HL-60 (cell line): ENCODE measurements around the gene CENPA.

Experiments used
- DNase-seq, 2 experiments: peaks; one replicate each; pipeline ENCODE4 v3.0.0-alpha.2; 2010 to 2020; ENCODE audit warnings: low read depth in 1 of 2, low spot score in 1 of 2
- H3K27ac ChIP-seq: fragments of 250-450 bp; sonication (Bioruptor Pico); replicated peaks from 2 replicates; pipeline ENCODE4 v1.5.1; 2020; ENCODE audit warnings: mild to moderate bottlenecking, moderate library complexity
- H3K27me3 ChIP-seq: fragments of 250-450 bp; sonication (Bioruptor Pico); 2 replicates; pipeline ENCODE4 v1.5.1; 2021; ENCODE audit warnings: mild to moderate bottlenecking, moderate library complexity; ENCODE audit not compliant: insufficient read depth, poor library complexity, severe bottlenecking
- H3K4me3 ChIP-seq: replicated peaks from 2 replicates; pipeline ENCODE4 v1.5.1; 2011; ENCODE audit warnings: mild to moderate bottlenecking, control low read depth, low read length; ENCODE audit not compliant: insufficient read depth
- GABPA ChIP-seq: IDR thresholded peaks from 2 replicates; pipeline ENCODE4 v1.6.1; 2012; ENCODE audit warnings: low read depth
- POLR2AphosphoS5 ChIP-seq: IDR thresholded peaks from 2 replicates; pipeline ENCODE4 v1.6.1; 2012; ENCODE audit warnings: low read depth
- SPI1 ChIP-seq: IDR thresholded peaks from 2 replicates; pipeline ENCODE4 v1.6.1; 2012; ENCODE audit warnings: low read depth, mild to moderate bottlenecking, borderline replicate concordance
- TF ChIP-seq, protein P1 (sequence below): IDR thresholded peaks from one replicate; pipeline ENCODE4 v1.5.1; 2011; ENCODE audit warnings: low read length, control low read depth, inconsistent platforms; ENCODE audit not compliant: insufficient read depth
- TF ChIP-seq, protein P2 (sequence below): IDR thresholded peaks from 2 replicates; pipeline ENCODE4 v1.6.1; 2012; ENCODE audit warnings: low read depth; ENCODE audit not compliant: insufficient replicate concordance

CENPA gene

DNA sequence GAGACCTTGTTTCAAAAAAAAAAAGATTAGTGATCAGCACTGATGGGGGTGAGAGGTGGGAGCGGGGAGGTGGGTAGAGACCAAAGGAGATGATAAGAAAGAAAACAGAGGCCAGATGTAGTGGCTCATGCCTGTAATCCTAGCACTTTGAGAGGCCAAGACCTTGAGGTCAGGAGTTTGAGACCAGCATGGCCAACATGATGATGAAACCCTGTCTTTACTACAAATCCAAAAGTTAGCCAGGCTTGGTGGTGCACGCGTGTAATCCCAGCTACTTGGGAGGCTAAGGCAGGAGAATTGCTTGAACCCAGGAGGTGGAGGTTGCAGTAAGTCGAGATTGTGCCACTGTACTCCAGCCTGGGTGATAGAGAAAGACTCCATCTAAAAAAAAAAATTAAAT lies 31.3 kb upstream of the CENPA start:
- Histone ChIP-seq H3K4me3 (no peak overlapping the region), H3K27ac (no peak overlapping the region), H3K27me3 (no peaks in the 10 kb centered on the region)
- DNase-seq: no peak
- TF ChIP-seq SPI1 (no peak), POLR2AphosphoS5 (no peak), GABPA (no peak)
- TF ChIP-seq, protein P1, sequence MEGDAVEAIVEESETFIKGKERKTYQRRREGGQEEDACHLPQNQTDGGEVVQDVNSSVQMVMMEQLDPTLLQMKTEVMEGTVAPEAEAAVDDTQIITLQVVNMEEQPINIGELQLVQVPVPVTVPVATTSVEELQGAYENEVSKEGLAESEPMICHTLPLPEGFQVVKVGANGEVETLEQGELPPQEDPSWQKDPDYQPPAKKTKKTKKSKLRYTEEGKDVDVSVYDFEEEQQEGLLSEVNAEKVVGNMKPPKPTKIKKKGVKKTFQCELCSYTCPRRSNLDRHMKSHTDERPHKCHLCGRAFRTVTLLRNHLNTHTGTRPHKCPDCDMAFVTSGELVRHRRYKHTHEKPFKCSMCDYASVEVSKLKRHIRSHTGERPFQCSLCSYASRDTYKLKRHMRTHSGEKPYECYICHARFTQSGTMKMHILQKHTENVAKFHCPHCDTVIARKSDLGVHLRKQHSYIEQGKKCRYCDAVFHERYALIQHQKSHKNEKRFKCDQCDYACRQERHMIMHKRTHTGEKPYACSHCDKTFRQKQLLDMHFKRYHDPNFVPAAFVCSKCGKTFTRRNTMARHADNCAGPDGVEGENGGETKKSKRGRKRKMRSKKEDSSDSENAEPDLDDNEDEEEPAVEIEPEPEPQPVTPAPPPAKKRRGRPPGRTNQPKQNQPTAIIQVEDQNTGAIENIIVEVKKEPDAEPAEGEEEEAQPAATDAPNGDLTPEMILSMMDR: no peak
- TF ChIP-seq, protein P2, sequence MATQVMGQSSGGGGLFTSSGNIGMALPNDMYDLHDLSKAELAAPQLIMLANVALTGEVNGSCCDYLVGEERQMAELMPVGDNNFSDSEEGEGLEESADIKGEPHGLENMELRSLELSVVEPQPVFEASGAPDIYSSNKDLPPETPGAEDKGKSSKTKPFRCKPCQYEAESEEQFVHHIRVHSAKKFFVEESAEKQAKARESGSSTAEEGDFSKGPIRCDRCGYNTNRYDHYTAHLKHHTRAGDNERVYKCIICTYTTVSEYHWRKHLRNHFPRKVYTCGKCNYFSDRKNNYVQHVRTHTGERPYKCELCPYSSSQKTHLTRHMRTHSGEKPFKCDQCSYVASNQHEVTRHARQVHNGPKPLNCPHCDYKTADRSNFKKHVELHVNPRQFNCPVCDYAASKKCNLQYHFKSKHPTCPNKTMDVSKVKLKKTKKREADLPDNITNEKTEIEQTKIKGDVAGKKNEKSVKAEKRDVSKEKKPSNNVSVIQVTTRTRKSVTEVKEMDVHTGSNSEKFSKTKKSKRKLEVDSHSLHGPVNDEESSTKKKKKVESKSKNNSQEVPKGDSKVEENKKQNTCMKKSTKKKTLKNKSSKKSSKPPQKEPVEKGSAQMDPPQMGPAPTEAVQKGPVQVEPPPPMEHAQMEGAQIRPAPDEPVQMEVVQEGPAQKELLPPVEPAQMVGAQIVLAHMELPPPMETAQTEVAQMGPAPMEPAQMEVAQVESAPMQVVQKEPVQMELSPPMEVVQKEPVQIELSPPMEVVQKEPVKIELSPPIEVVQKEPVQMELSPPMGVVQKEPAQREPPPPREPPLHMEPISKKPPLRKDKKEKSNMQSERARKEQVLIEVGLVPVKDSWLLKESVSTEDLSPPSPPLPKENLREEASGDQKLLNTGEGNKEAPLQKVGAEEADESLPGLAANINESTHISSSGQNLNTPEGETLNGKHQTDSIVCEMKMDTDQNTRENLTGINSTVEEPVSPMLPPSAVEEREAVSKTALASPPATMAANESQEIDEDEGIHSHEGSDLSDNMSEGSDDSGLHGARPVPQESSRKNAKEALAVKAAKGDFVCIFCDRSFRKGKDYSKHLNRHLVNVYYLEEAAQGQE: no peak

DNA sequence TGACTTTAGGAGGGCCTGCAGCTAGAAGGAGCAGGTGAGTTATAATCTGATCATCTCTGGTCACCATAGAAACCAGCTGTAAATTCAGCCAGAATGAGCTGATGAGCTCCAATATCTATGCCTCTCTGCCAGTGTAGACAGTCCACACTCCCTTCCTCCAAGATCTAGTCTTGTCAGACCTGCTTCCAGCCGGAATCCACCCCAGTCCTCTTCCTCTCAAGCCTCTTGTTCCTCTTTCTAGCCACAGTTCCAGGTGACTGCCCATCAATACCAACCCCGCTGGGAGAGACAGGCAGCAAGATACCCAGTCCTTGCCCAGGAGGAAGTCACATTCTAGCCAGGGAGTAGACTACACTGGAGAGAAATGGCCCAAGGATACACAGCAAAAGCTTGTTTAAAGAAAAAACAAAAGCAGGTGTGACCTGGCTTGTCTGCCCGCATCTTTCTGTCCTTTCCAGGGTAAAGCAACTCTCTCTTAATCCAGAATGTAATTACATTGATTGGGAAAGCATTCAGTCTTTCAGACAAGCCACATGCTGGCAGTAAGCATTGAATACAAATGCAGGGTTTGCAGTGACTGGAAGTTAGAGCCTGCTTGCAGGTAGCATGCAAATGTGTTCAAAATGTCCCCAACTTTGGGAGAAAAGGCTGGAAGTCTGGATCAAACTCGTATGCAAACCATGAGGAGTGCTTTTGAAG lies 30.7 kb upstream of the CENPA start:
- no peak for TF ChIP-seq POLR2AphosphoS5
- peak; percentile 60; the same call in 1 of the 2 replicates for TF ChIP-seq SPI1
- Histone ChIP-seq H3K27me3 (no peaks in the 10 kb centered on the region), H3K27ac (no peak overlapping the region), H3K4me3 (no peak overlapping the region)
- peak; percentile 26 to 39 for DNase-seq

DNA sequence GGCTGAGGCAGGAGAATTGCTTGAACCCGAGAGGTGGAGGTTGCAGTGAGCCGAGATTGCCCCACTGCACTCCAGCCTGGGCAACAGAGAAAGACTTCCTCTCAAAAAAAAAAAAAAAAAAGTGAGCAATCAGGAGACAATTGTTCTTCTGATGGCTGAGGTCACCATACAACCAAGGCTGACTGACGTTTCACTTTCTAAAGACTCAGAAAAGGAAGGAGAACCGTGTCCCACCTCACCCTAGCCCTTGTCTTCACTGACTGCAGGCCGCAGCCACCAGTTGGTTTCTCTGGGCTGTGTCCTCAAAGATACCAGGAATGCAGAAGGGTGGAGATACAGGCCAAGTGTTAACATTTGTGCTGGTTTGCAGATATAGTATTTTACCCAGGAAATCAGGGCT lies 29.5 kb upstream of the CENPA start:
- TF ChIP-seq SPI1 (no peak), POLR2AphosphoS5 (no peak), GABPA (no peak)
- TF ChIP-seq, protein P2: no peak
- TF ChIP-seq, protein P1: no peak
- DNase-seq: no peak
- no peaks in the 10 kb centered on the region for H3K27me3 ChIP-seq
- no peak overlapping the region for H3K4me3 ChIP-seq
- H3K27ac ChIP-seq: no peak overlapping the region

DNA sequence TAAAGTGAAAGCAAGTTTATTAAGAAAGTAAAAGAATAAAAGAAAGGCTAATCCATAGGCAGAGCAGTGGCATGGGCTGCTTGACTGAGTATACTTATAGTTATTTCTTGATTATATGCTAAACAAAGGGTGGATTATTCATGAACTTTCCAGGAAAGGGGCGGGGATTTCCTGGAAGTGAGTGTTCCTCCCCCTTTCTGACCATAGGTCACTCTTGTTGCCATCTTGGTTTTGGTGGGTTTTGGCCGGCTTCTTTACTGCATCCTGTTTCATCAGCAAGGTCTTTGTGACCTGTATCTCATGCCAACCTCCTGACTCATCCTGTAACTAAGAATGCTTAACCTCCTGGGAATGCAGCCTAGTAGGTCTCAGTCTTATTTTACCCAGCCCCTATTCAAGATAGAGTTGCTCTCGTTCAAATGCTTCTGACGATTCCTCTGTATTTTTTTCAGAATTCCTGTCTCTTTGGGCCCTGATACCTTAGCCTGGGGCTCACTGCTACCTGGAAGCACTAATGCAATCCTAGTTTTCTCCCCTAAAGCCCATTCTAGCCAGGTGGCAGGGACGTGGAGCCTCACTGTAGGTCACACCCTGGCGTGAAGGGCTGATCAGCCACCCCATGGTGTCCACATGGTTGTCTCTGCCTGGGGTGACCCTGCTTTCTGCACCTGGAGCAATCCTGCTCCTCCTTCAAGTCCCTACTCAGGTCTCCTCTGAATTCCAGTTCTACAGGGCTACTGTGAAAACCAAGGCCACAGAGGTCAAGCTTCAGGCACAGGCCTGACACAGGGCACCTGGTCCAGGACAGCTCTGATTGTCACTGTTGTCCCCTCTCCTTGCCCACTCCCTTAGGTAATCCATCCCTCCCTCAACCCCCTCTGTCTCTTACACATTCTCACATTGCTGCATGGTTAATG lies 27.7 kb upstream of the CENPA start:
- Histone ChIP-seq H3K27ac (no peak overlapping the region), H3K4me3 (no peak overlapping the region)
- no peak for DNase-seq

More for the DNA sequence above, 27.7 kb upstream of the CENPA start:
- TF ChIP-seq GABPA: no peak
- TF ChIP-seq, protein P1: no peak
- no peak for TF ChIP-seq SPI1
- TF ChIP-seq POLR2AphosphoS5: no peak
- TF ChIP-seq, protein P2: no peak
- H3K27me3 ChIP-seq: peaks cover 2% of the 10 kb centered on the region
